Neutrophil (primary cell): ENCODE results near the gene PTPN14.
A peak's percentile ranks its signal among the peaks of the same experiment; 100 is the strongest.
"Not testable (repeated sequence)": the region's sequence is repeated elsewhere in the genome, so short reads cannot be mapped to it uniquely, and the experiment has no call there.

Experiments used
- H3K27ac ChIP-seq: fragments of 200-600 bp; sonication (generic); 2 replicates; pipeline ENCODE4 v1.5.1; 2016; ENCODE audit warnings: mild to moderate bottlenecking, moderate library complexity
- H3K27me3 ChIP-seq: fragments of 200-600 bp; sonication (generic); 2 replicates; pipeline ENCODE4 v1.6.0; 2016; ENCODE audit warnings: mild to moderate bottlenecking
- H3K36me3 ChIP-seq: fragments of 200-600 bp; sonication (generic); 2 replicates; pipeline ENCODE4 v1.5.1; 2017
- H3K4me1 ChIP-seq, 2 experiments: fragments of 200-600 bp in 1 of 2; sonication (generic) in 1 of 2; 1 replicate in 1 of 2; 2 replicates in 1 of 2; pipeline versions ENCODE4 v1.5.1 to v1.6.1; 2013 to 2016; ENCODE audit warnings: low read depth in 1 of 2, low read length in 1 of 2, mild to moderate bottlenecking in 1 of 2, moderate library complexity in 1 of 2; ENCODE audit not compliant: control insufficient read depth in 1 of 2, insufficient read depth in 1 of 2
- H3K4me3 ChIP-seq, 2 experiments: fragments of 200-600 bp in 1 of 2; sonication (generic) in 1 of 2; 1 replicate in 1 of 2; 2 replicates in 1 of 2; pipeline ENCODE4 v1.5.1; 2013 to 2016; ENCODE audit warnings: low read depth in 1 of 2, low read length in 1 of 2, mild to moderate bottlenecking in 1 of 2, moderate library complexity in 1 of 2
- H3K9me3 ChIP-seq: fragments of 200-600 bp; sonication (generic); 2 replicates; pipeline ENCODE4 v1.5.1; 2016
- CTCF ChIP-seq: fragments of 200-600 bp; sonication (generic); IDR thresholded peaks from 2 replicates; pipeline ENCODE4 v1.5.1; 2016; ENCODE audit warnings: antibody characterized with exemption

The PTPN14 gene

GRCh38 chr1:214551436-214552173 is at the start of gene PTPN14:
PTPN14 (minus strand) TSS chr1:214551602; CDS start chr1:214464803, 86,799 bp downstream.
- Histone ChIP-seq H3K9me3 (no peaks in the 10 kb centered on the region), H3K27me3 (peaks cover 96% of the 10 kb centered on the region), H3K4me1 (peaks cover 0 to 8% of the 10 kb centered on the region in 2 experiments), H3K4me3 (peak within 1 kb of the TSS; percentile 14 to 15), H3K27ac (no peak within 1 kb of the TSS), H3K36me3 (no peaks in the 10 kb centered on the region)
- no peak for TF ChIP-seq CTCF

- no peaks in the 10 kb centered on the region for H3K4me1 ChIP-seq
- peaks cover 17% of the 10 kb centered on the region for H3K27me3 ChIP-seq
- H3K4me3 ChIP-seq = no peak overlapping the region
- H3K36me3 ChIP-seq = no peaks in the 10 kb centered on the region
- H3K27ac ChIP-seq = no peak overlapping the region
- TF ChIP-seq CTCF = no peak
- no peaks in the 10 kb centered on the region for H3K9me3 ChIP-seq
These were observed 41.8 kb upstream of the PTPN14 start for GRCh38 chr1:214593158-214593557.

GRCh38 chr1:214591918-214592317 is 40.5 kb upstream of the PTPN14 start:
- not testable (repeated sequence) for H3K27ac ChIP-seq, H3K4me3 ChIP-seq, H3K4me1 ChIP-seq, H3K36me3 ChIP-seq, H3K9me3 ChIP-seq
- H3K27me3 ChIP-seq = peaks cover 17% of the 10 kb centered on the region

GRCh38 chr1:214590696-214591095 is 39.3 kb upstream of the PTPN14 start:
- no peaks in the 10 kb centered on the region for H3K36me3 ChIP-seq
- H3K4me3 ChIP-seq = no peak overlapping the region
- no peaks in the 10 kb centered on the region for H3K9me3 ChIP-seq
- no peak for TF ChIP-seq CTCF
- no peak overlapping the region for H3K27ac ChIP-seq
- no peaks in the 10 kb centered on the region for H3K4me1 ChIP-seq
- H3K27me3 ChIP-seq = peaks cover 22% of the 10 kb centered on the region

DNA sequence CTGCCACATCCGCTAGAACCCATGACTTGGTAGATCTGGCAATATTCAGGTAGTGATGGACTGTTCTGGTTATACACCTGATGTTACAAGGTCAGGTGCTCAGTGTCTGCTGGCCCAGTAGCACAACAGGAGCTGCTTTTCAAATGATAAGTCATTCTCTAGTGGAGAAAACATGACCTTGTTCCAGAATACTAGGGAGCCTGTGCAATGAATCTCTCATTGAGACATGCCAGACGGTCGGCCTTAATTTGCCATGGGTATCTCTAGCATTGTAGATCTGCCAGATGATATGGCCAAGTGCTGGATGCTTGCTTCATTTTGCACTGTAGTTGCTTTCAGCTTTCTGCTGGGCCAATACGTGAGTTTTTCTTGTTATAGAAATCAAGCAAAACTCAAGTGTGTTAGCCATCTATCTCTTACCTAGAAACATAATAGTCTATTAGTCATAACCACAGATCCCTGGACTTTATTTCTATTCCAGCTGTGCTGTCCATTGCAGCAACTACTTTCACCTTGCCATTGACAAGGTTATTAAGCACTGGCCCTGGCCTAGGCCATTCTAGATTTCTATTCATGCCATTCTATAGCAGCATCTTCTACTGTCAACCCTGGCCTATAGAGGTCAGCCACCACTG is 37.7 kb upstream of the PTPN14 start:
- TF ChIP-seq CTCF = no peak
- no peaks in the 10 kb centered on the region for H3K9me3 ChIP-seq
- no peaks in the 10 kb centered on the region for H3K36me3 ChIP-seq
- H3K27me3 ChIP-seq = peaks cover 29% of the 10 kb centered on the region
- no peak overlapping the region for H3K27ac ChIP-seq
- no peak overlapping the region for H3K4me3 ChIP-seq
- H3K4me1 ChIP-seq = no peaks in the 10 kb centered on the region

GRCh38 chr1:214587165-214587564 is 35.8 kb upstream of the PTPN14 start:
- peaks cover 27% of the 10 kb centered on the region for H3K27me3 ChIP-seq
- H3K9me3 ChIP-seq = no peaks in the 10 kb centered on the region
- no peak overlapping the region for H3K4me3 ChIP-seq
- H3K27ac ChIP-seq = no peak overlapping the region
- TF ChIP-seq CTCF = no peak
- H3K4me1 ChIP-seq = no peaks in the 10 kb centered on the region
- H3K36me3 ChIP-seq = no peaks in the 10 kb centered on the region
